ENCODE results near the gene OXLD1. TPM values are rescaled to one million over a fixed set of nuclear protein-coding genes. Genes with fewer than 3 reads are reported as not detected.
"Not testable (repeated sequence)": the region's sequence is repeated elsewhere in the genome, so short reads cannot be mapped to it uniquely, and the experiment has no call there.

OXLD1 gene
- total RNA-seq, 2 experiments from 2014 or later: 29.4 to 45.3 TPM

- intact Hi-C loops (cut with DNase I, micrococcal nuclease): loop anchor here (2.0 to 5.0 kb wide), 3 partner anchors 13 to 341 kb away; partner anchors contain the start of genes ACTG1 (in 1 of the 2), CENPX (in 1 of the 2) and LRRC45 (in 1 of the 2)
- H3K4me3 Mint-ChIP-seq: no peak overlapping the region
- H3K27me3 Mint-ChIP-seq: no peaks in the 10 kb centered on the region
- peaks cover 32% of the 10 kb centered on the region for H3K36me3 Mint-ChIP-seq (ENCODE audit: low read depth)
- no peak for ATAC-seq
- DNase-seq: no peak
- H3K9me3 Mint-ChIP-seq (ENCODE audit: low read depth): no peaks in the 10 kb centered on the region
- ChIA-PET POLR2A (no interaction called here), CTCF (interaction anchor here (0.6 kb wide), 1 partner anchor 225 kb away, joined by 3 read pairs; no protein-coding TSS in a partner anchor)
- peaks cover 26% of the 10 kb centered on the region for H3K4me1 Mint-ChIP-seq
- H3K27ac Mint-ChIP-seq: no peak overlapping the region
Measured at GRCh38 chr17:81681672-81682071, 15.3 kb upstream of the OXLD1 start.

- no peak for ATAC-seq
- Mint-ChIP-seq H3K27ac (no peak overlapping the region), H3K4me3 (no peak overlapping the region), H3K4me1 (peaks cover 14% of the 10 kb centered on the region), H3K27me3 (no peaks in the 10 kb centered on the region), H3K36me3 (ENCODE audit: low read depth) (peaks cover 23% of the 10 kb centered on the region), H3K9me3 (ENCODE audit: low read depth) (no peaks in the 10 kb centered on the region)
- DNase-seq: no peak
- intact Hi-C loops (cut with DNase I, micrococcal nuclease): loop anchor here in 1 of 2 experiments (5.0 kb wide), 1 partner anchor 168 kb away; the partner anchor contains the start of gene ACTG1
- ChIA-PET POLR2A (no interaction called here), CTCF (interaction anchor here (0.7 kb wide), 1 partner anchor 17 kb away, joined by 4 read pairs; no protein-coding TSS in a partner anchor)
Measured at GRCh38 chr17:81680150-81680549, 13.7 kb upstream of the OXLD1 start.

- Mint-ChIP-seq H3K4me1 (no peaks in the 10 kb centered on the region), H3K9me3 (ENCODE audit: low read depth) (no peaks in the 10 kb centered on the region), H3K36me3 (ENCODE audit: low read depth) (peaks cover 28% of the 10 kb centered on the region), H3K27ac (no peak overlapping the region), H3K27me3 (no peaks in the 10 kb centered on the region), H3K4me3 (no peak overlapping the region)
- ChIA-PET POLR2A (no interaction called here), CTCF (interaction anchor here (1.8 kb wide), 1 partner anchor 36 kb away, joined by 4 read pairs; no protein-coding TSS in a partner anchor)
- no peak for DNase-seq
- intact Hi-C loops (cut with DNase I, micrococcal nuclease): loop anchor here in 1 of 2 experiments (5.0 kb wide), 1 partner anchor 35 kb away; the partner anchor contains the start of gene SLC25A10
- ATAC-seq: no peak
Measured at GRCh38 chr17:81676906-81677305, 10.5 kb upstream of the OXLD1 start.

- DNase-seq: peak; percentile 49
Measured at GRCh38 chr17:81675515-81676221, 9.3 kb upstream of the OXLD1 start.

GRCh38 chr17:81673561-81674258 lies 7.3 kb upstream of the OXLD1 start:
- H3K9me3 Mint-ChIP-seq (ENCODE audit: low read depth): no peaks in the 10 kb centered on the region
- peaks cover 6% of the 10 kb centered on the region for H3K4me1 Mint-ChIP-seq
- no peak overlapping the region for H3K27ac Mint-ChIP-seq
- H3K27me3 Mint-ChIP-seq: no peaks in the 10 kb centered on the region
- ChIA-PET POLR2A (no interaction called here), CTCF (interaction anchor here (0.5 to 0.7 kb wide), 2 partner anchors 35 to 100 kb away, joined by 3 to 4 read pairs; no protein-coding TSS in a partner anchor)
- intact Hi-C loops (cut with DNase I, micrococcal nuclease): no loop called here
- ATAC-seq: no peak
- H3K4me3 Mint-ChIP-seq: no peak overlapping the region
- peaks cover 42% of the 10 kb centered on the region for H3K36me3 Mint-ChIP-seq (ENCODE audit: low read depth)
- DNase-seq: no peak

More at GRCh38 chr17:81675515-81676221, 9.3 kb upstream of the OXLD1 start:
- not testable (repeated sequence) for H3K9me3 Mint-ChIP-seq (ENCODE audit: low read depth); H3K4me3 Mint-ChIP-seq; ATAC-seq; H3K27ac Mint-ChIP-seq; H3K27me3 Mint-ChIP-seq; H3K4me1 Mint-ChIP-seq
- ChIA-PET POLR2A (interaction anchor here (0.7 to 1.1 kb wide), 2 partner anchors 8 to 37 kb away, joined by 3 read pairs; partner anchors contain the start of genes ARL16 and HGS), CTCF (interaction anchor here (0.6 to 1.8 kb wide), 5 partner anchors 9 to 305 kb away, joined by 3 to 6 read pairs (median 3); partner anchors contain the start of gene CCDC137)
- intact Hi-C loops (cut with DNase I, micrococcal nuclease): loop anchor here in 1 of 2 experiments (5.0 kb wide), 1 partner anchor 37 kb away; the partner anchor contains the start of gene SLC25A10
- peaks cover 30% of the 10 kb centered on the region for H3K36me3 Mint-ChIP-seq (ENCODE audit: low read depth)

GRCh38 chr17:81672954-81673353 lies 6.5 kb upstream of the OXLD1 start:
- Mint-ChIP-seq H3K27ac (no peak overlapping the region), H3K4me3 (no peak overlapping the region), H3K9me3 (ENCODE audit: low read depth) (no peaks in the 10 kb centered on the region), H3K4me1 (peaks cover 12% of the 10 kb centered on the region), H3K36me3 (ENCODE audit: low read depth) (peaks cover 48% of the 10 kb centered on the region), H3K27me3 (no peaks in the 10 kb centered on the region)
- DNase-seq: no peak
- ChIA-PET POLR2A (no interaction called here), CTCF (no interaction called here)
- intact Hi-C loops (cut with DNase I, micrococcal nuclease): no loop called here
- no peak for ATAC-seq

- ChIA-PET CTCF (no interaction called here), POLR2A (no interaction called here)
- H3K27ac Mint-ChIP-seq: no peak overlapping the region
Measured at GRCh38 chr17:81672504-81672903, 6.1 kb upstream of the OXLD1 start.

GRCh38 chr17:81667754-81668153 lies 1.3 kb upstream of the OXLD1 start:
- DNase-seq (peak; percentile 61), ATAC-seq (no peak)
- H3K4me3 Mint-ChIP-seq: peak overlapping the region; percentile 91
- peaks cover 58% of the 10 kb centered on the region for H3K36me3 Mint-ChIP-seq (ENCODE audit: low read depth)
- CTCF ChIA-PET: interaction anchor here (0.6 to 1.5 kb wide), 2 partner anchors 11 to 166 kb away, joined by 3 to 5 read pairs; no protein-coding TSS in a partner anchor
- intact Hi-C loops (cut with DNase I, micrococcal nuclease): loop anchor here (2.0 to 5.0 kb wide), 4 partner anchors 15 to 445 kb away; partner anchors contain the start of genes ARL16 (in 1 of the 2), CEP131 (in 1 of the 2), MRPL12 (in 1 of the 2) and P4HB (in 1 of the 2)
- peak overlapping the region; percentile 88 for H3K27ac Mint-ChIP-seq
- H3K27me3 Mint-ChIP-seq: no peaks in the 10 kb centered on the region
- H3K4me1 Mint-ChIP-seq: peaks cover 49% of the 10 kb centered on the region
- no peaks in the 10 kb centered on the region for H3K9me3 Mint-ChIP-seq (ENCODE audit: low read depth)
- POLR2A ChIA-PET: no interaction called here

More at GRCh38 chr17:81672504-81672903, 6.1 kb upstream of the OXLD1 start:
- Mint-ChIP-seq H3K4me1 (peaks cover 17% of the 10 kb centered on the region), H3K4me3 (no peak overlapping the region), H3K36me3 (ENCODE audit: low read depth) (peaks cover 52% of the 10 kb centered on the region), H3K27me3 (no peaks in the 10 kb centered on the region), H3K9me3 (ENCODE audit: low read depth) (no peaks in the 10 kb centered on the region)
- intact Hi-C loops (cut with DNase I, micrococcal nuclease): no loop called here
- no peak for DNase-seq
- ATAC-seq: no peak

- Mint-ChIP-seq H3K4me3 (peak overlapping the region; percentile 91), H3K27ac (peak overlapping the region; percentile 97), H3K4me1 (peaks cover 53% of the 10 kb centered on the region), H3K9me3 (ENCODE audit: low read depth) (no peaks in the 10 kb centered on the region), H3K36me3 (ENCODE audit: low read depth) (peaks cover 41% of the 10 kb centered on the region), H3K27me3 (no peaks in the 10 kb centered on the region)
- DNase-seq (peak; percentile 48), ATAC-seq (peak; percentile 15)
- intact Hi-C loops (cut with DNase I, micrococcal nuclease): loop anchor here (1.0 to 5.0 kb wide), 12 partner anchors 17 to 443 kb away; partner anchors contain the start of genes MRPL12 (in 2 of the 2), P4HB (in 2 of the 2), ALYREF (in 1 of the 2) and ANAPC11 (in 1 of the 2)
- ChIA-PET CTCF (interaction anchor here (0.5 to 0.6 kb wide), 2 partner anchors 10 to 187 kb away, joined by 3 read pairs; no protein-coding TSS in a partner anchor), POLR2A (interaction anchor here (0.7 to 1.5 kb wide), 4 partner anchors 18 to 148 kb away, joined by 3 to 7 read pairs (median 4); partner anchors contain the start of genes ARL16 and HGS)
Measured at GRCh38 chr17:81666092-81666341, 388 bp downstream of the OXLD1 start.

GRCh38 chr17:81665205-81666091 lies 957 bp downstream of the OXLD1 start:
- POLR2A ChIA-PET: interaction anchor here (0.7 to 1.5 kb wide), 4 partner anchors 18 to 148 kb away, joined by 3 to 6 read pairs (median 3); partner anchors contain the start of genes ARL16 and HGS
- CTCF ChIA-PET: interaction anchor here (0.5 to 0.9 kb wide), 5 partner anchors 10 to 636 kb away, joined by 3 read pairs; no protein-coding TSS in a partner anchor
- Mint-ChIP-seq H3K9me3 (ENCODE audit: low read depth) (no peaks in the 10 kb centered on the region), H3K4me3 (peak overlapping the region; percentile 91), H3K4me1 (peaks cover 53% of the 10 kb centered on the region), H3K27ac (peak overlapping the region; percentile 97), H3K27me3 (no peaks in the 10 kb centered on the region), H3K36me3 (ENCODE audit: low read depth) (peaks cover 41% of the 10 kb centered on the region)
- peak; percentile 53 for ATAC-seq
- peak; percentile 81 for DNase-seq
- intact Hi-C loops (cut with DNase I, micrococcal nuclease): loop anchor here (1.0 to 5.0 kb wide), 13 partner anchors 18 to 443 kb away; partner anchors contain the start of genes MRPL12 (in 2 of the 2), NPLOC4 (in 2 of the 2), P4HB (in 2 of the 2) and TSPAN10 (in 2 of the 2)
